Measurements from ENCODE around the gene ATP2B3. TPM values are rescaled to one million over a fixed set of nuclear protein-coding genes. Genes with fewer than 3 reads are reported as not detected.

Gene ATP2B3
- total RNA-seq, 1 donor from 2014 or later = 0.10 TPM

DNA sequence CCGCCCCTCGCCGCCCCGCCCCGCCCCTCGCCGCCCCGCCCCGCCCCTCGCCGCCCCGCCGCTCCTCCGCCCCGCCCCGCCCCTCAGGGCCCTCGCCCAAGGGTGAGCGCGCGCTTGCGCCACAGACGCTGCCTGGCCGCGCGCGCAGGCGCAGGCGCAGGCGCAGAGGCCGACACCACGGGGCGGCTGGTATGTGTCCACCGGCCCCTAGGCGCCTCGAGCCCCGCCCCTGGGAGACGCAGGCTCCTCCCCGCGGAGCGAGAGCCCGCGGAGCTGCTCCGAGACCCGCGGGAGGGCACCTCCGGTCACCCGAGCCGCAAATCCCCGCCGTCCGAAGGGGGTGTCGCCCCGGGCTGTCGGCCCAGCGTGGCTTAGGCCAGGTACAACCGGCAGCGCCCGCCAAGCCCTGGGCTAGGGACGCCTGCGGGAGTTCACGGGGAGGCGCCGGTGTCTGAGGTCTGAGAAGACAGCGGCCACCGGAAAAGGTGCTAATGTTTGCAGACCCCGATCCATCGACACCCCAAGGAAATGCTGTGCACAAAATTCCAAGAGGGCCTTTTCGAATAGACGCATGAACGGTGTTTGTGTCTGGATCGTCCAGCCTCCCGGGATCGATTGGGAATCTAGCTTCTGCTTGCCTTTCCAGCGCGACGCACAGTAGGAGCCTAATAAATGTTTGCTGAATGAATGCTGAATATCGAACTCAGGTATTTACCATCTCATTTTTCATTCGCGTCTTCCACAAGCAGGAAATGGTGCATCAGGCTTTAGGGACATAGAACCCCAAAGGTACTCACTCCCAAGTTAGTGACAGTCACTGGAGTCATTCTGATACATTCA, 82.0 kb downstream of the ATP2B3 start:
- H3K36me3 Mint-ChIP-seq (ENCODE audit: low read depth, unreplicated experiment) = peaks cover 6% of the 10 kb centered on the region
- peak overlapping the region; percentile 83 for H3K4me3 Mint-ChIP-seq (ENCODE audit: unreplicated experiment)
- TF ChIP-seq, protein P1, sequence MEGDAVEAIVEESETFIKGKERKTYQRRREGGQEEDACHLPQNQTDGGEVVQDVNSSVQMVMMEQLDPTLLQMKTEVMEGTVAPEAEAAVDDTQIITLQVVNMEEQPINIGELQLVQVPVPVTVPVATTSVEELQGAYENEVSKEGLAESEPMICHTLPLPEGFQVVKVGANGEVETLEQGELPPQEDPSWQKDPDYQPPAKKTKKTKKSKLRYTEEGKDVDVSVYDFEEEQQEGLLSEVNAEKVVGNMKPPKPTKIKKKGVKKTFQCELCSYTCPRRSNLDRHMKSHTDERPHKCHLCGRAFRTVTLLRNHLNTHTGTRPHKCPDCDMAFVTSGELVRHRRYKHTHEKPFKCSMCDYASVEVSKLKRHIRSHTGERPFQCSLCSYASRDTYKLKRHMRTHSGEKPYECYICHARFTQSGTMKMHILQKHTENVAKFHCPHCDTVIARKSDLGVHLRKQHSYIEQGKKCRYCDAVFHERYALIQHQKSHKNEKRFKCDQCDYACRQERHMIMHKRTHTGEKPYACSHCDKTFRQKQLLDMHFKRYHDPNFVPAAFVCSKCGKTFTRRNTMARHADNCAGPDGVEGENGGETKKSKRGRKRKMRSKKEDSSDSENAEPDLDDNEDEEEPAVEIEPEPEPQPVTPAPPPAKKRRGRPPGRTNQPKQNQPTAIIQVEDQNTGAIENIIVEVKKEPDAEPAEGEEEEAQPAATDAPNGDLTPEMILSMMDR (IDR thresholded peaks at IDR 0.05; ENCODE audit: unreplicated experiment) = no peak
- peak; percentile 80 for DNase-seq (ENCODE audit: low spot score)
- H3K27ac Mint-ChIP-seq (ENCODE audit: unreplicated experiment) = no peak overlapping the region
- peaks cover 6% of the 10 kb centered on the region for H3K4me1 Mint-ChIP-seq (ENCODE audit: unreplicated experiment)
- H3K27me3 Mint-ChIP-seq (ENCODE audit: unreplicated experiment) = peaks cover 2% of the 10 kb centered on the region
- no peaks in the 10 kb centered on the region for H3K9me3 Mint-ChIP-seq (ENCODE audit: unreplicated experiment)

DNA sequence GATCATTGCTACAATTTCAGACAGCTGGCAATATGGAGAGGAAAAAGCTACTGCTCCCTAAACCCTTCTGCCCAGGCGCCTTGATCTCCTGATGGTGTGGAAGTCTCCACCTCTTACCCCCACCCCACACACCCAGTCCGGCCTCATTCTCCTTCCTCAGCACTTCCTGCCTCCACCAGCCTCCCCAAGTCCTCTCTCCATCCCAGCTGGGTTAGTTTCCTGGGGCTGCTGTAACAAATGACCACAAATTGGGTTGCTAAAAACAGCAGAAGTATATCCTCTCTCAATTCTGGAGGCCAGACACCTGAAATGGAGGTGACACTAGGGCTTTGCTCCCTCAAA, 82.6 kb downstream of the ATP2B3 start:
- TF ChIP-seq, protein P1 (IDR thresholded peaks at IDR 0.05; ENCODE audit: unreplicated experiment) = no peak

DNA sequence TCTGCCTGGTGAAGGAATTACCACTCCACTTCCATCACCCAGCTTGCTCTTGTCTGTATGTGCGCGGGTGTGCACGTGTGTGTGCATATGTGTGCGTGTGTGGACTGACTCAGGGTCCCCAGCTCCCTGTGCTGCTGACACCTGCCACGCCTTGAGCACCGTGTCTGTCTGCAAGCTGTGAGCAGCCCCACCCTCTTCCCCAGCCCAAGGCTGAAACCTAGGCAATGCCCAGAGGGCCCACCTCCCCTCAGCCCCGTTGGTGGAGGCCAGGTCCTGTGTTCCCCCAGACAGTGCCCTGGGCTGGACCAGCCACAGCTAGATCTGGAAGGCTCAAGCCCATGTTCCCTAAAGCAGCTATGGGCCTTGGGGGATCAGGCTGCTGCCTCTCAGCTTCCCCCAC, 83.5 kb downstream of the ATP2B3 start:
- H3K27me3 Mint-ChIP-seq (ENCODE audit: unreplicated experiment) = peaks cover 2% of the 10 kb centered on the region
- H3K9me3 Mint-ChIP-seq (ENCODE audit: unreplicated experiment) = no peaks in the 10 kb centered on the region
- no peak overlapping the region for H3K4me3 Mint-ChIP-seq (ENCODE audit: unreplicated experiment)
- no peak for DNase-seq (ENCODE audit: low spot score)
- H3K27ac Mint-ChIP-seq (ENCODE audit: unreplicated experiment) = no peak overlapping the region
- peaks cover 1% of the 10 kb centered on the region for H3K36me3 Mint-ChIP-seq (ENCODE audit: low read depth, unreplicated experiment)
- H3K4me1 Mint-ChIP-seq (ENCODE audit: unreplicated experiment) = peaks cover 6% of the 10 kb centered on the region
- TF ChIP-seq, protein P1 (IDR thresholded peaks at IDR 0.05; ENCODE audit: unreplicated experiment) = no peak

More for the DNA sequence above, 82.6 kb downstream of the ATP2B3 start:
- no peak for DNase-seq (ENCODE audit: low spot score)
- H3K4me3 Mint-ChIP-seq (ENCODE audit: unreplicated experiment) = peak overlapping the region; percentile 83
- peaks cover 6% of the 10 kb centered on the region for H3K36me3 Mint-ChIP-seq (ENCODE audit: low read depth, unreplicated experiment)
- H3K27me3 Mint-ChIP-seq (ENCODE audit: unreplicated experiment) = peaks cover 2% of the 10 kb centered on the region
- H3K4me1 Mint-ChIP-seq (ENCODE audit: unreplicated experiment) = peaks cover 6% of the 10 kb centered on the region
- no peaks in the 10 kb centered on the region for H3K9me3 Mint-ChIP-seq (ENCODE audit: unreplicated experiment)
- H3K27ac Mint-ChIP-seq (ENCODE audit: unreplicated experiment) = no peak overlapping the region

GRCh38 chrX:153601511-153602110, 84.2 kb downstream of the ATP2B3 start:
- TF ChIP-seq, protein P1 (IDR thresholded peaks at IDR 0.05; ENCODE audit: unreplicated experiment) = no peak

GRCh38 chrX:153602601-153603000, 85.2 kb downstream of the ATP2B3 start:
- H3K27ac Mint-ChIP-seq (ENCODE audit: unreplicated experiment) = no peak overlapping the region
- DNase-seq (ENCODE audit: low spot score) = no peak
- TF ChIP-seq, protein P1 (IDR thresholded peaks at IDR 0.05; ENCODE audit: unreplicated experiment) = no peak
- peaks cover 11% of the 10 kb centered on the region for H3K27me3 Mint-ChIP-seq (ENCODE audit: unreplicated experiment)
- peak overlapping the region; percentile 51 for H3K4me3 Mint-ChIP-seq (ENCODE audit: unreplicated experiment)
- H3K36me3 Mint-ChIP-seq (ENCODE audit: low read depth, unreplicated experiment) = no peaks in the 10 kb centered on the region
- H3K9me3 Mint-ChIP-seq (ENCODE audit: unreplicated experiment) = no peaks in the 10 kb centered on the region
- H3K4me1 Mint-ChIP-seq (ENCODE audit: unreplicated experiment) = peaks cover 6% of the 10 kb centered on the region

More at GRCh38 chrX:153601511-153602110, 84.2 kb downstream of the ATP2B3 start:
- no peak overlapping the region for H3K4me3 Mint-ChIP-seq (ENCODE audit: unreplicated experiment)
- H3K27ac Mint-ChIP-seq (ENCODE audit: unreplicated experiment) = no peak overlapping the region
- H3K27me3 Mint-ChIP-seq (ENCODE audit: unreplicated experiment) = peaks cover 5% of the 10 kb centered on the region
- peaks cover 6% of the 10 kb centered on the region for H3K4me1 Mint-ChIP-seq (ENCODE audit: unreplicated experiment)
- no peaks in the 10 kb centered on the region for H3K9me3 Mint-ChIP-seq (ENCODE audit: unreplicated experiment)
- DNase-seq (ENCODE audit: low spot score) = no peak
- no peaks in the 10 kb centered on the region for H3K36me3 Mint-ChIP-seq (ENCODE audit: low read depth, unreplicated experiment)
